Measurements from ENCODE around the gene TTLL13. TPM values are rescaled to one million over a fixed set of nuclear protein-coding genes. Genes with fewer than 3 reads are reported as not detected.

The TTLL13 gene
- total and polyA plus RNA-seq, 2 of the 8 experiments (the other 6 are each of a cell fraction or from before 2014, with no cell fraction given), result 0.03 TPM; not detected in 1

DNA sequence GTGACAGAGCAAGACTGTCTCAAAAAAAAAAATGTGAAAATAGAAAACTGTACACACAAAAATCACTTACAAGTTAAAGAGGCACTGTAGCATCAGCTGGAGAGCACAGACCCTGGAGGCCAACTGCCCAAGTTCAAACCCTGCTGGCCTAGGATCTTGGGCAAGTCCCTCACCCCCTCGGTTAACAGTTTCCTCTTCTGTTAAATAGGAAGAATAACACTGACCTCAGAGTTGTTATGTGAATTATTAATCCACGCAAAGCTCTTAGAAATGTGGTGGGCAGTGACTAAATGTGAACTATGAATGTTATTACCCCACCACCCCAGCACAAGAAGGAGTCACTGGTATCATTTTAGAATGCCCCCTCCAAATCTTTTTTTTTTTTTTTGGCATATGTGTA lies 26.8 kb upstream of the TTLL13 start:
- H2BK120ac ChIP-seq (replicated peaks; ENCODE audit: low read depth, low read length), result no peak overlapping the region
- no peak overlapping the region for H3K4ac ChIP-seq (replicated peaks; ENCODE audit: insufficient read length, low read depth, low read length)
- no peak for DNase-seq (ENCODE audit: low read depth in 1 of 2, low spot score in 2 of 2)
- H4K5ac ChIP-seq (ENCODE audit: insufficient read length, low read depth, low read length), result no peak overlapping the region
- 92% methylated on average over 2 of the region's 2 CpGs; no CpG with 5 or more reads in 1 of the 2 experiments for WGBS, 2 experiments (ENCODE audit: extremely low coverage in 1 of 2, insufficient coverage in 1 of 2, insufficient read length in 1 of 2, insufficient replicate concordance in 2 of 2, low coverage in 1 of 2, low lambda C conversion rate in 2 of 2, missing lambda C conversion rate in 1 of 2)
- no peaks in the 10 kb centered on the region for H3K9me3 ChIP-seq (ENCODE audit: insufficient read depth in 2 of 2, low read depth in 1 of 2, low read length in 1 of 2)
- H3K56ac ChIP-seq (replicated peaks; ENCODE audit: insufficient read length, low read depth, low read length), result no peak overlapping the region
- no peaks in the 10 kb centered on the region for H3K79me1 ChIP-seq (ENCODE audit: low read depth, low read length)
- no peak overlapping the region for H3K4me2 ChIP-seq (ENCODE audit: insufficient read depth in 1 of 2, low read depth in 2 of 2, low read length in 2 of 2)
- no peaks in the 10 kb centered on the region for H3K23me2 ChIP-seq (ENCODE audit: low read depth, low read length)
- no peaks in the 10 kb centered on the region for H3K79me2 ChIP-seq (ENCODE audit: control insufficient read depth in 1 of 2, insufficient read depth in 2 of 2, low read length in 2 of 2)
- no peak overlapping the region for H2BK12ac ChIP-seq (ENCODE audit: low read depth, low read length)
- H4K91ac ChIP-seq (replicated peaks; ENCODE audit: insufficient read length, low read length), result no peak overlapping the region
- POLR2A ChIA-PET (ENCODE audit: partially characterized antibody), result no interaction called here
- H2BK20ac ChIP-seq (ENCODE audit: low read length), result no peak overlapping the region
- no peak for FAIRE-seq
- no peak overlapping the region for H3K9ac ChIP-seq (replicated peaks in 1 of 4; ENCODE audit: extremely low read depth in 1 of 4, low read depth in 3 of 4, low read length in 3 of 4)
- peaks cover 2 to 3% of the 10 kb centered on the region in 2 experiments for H4K20me1 ChIP-seq (replicated peaks in 1 of 2; ENCODE audit: control insufficient read depth in 1 of 2, insufficient read depth in 2 of 2, low read length in 2 of 2)
- peaks cover 0 to 2% (median under 1%) of the 10 kb centered on the region in 4 experiments; a peak in 2 of 7 replicates for H3K4me1 ChIP-seq (replicated peaks in 1 of 4; ENCODE audit: control insufficient read depth in 3 of 4, insufficient read depth in 4 of 4, low read length in 3 of 4)
- H2AFZ ChIP-seq (ENCODE audit: low read length), result no peak overlapping the region
- no peak overlapping the region for H3K4me3 ChIP-seq (ENCODE audit: extremely low read depth in 1 of 4, insufficient read depth in 2 of 4, low read depth in 3 of 4, low read length in 4 of 4)
- H4K8ac ChIP-seq (ENCODE audit: extremely low read depth, insufficient read depth, low read length), result no peak overlapping the region
- no peaks in the 10 kb centered on the region for H3K27me3 ChIP-seq (replicated peaks in 1 of 4; ENCODE audit: control insufficient read depth in 3 of 4, extremely low read depth in 1 of 4, insufficient read depth in 3 of 4, low read length in 3 of 4)
- H3K18ac ChIP-seq (ENCODE audit: extremely low read depth, low read length), result no peak overlapping the region
- H3K23ac ChIP-seq (ENCODE audit: insufficient read length), result no peak overlapping the region
- H2BK15ac ChIP-seq (ENCODE audit: low read length), result no peak overlapping the region
- H2AK5ac ChIP-seq (ENCODE audit: low read depth, low read length), result no peak overlapping the region
- H3K36me3 ChIP-seq (ENCODE audit: control insufficient read depth in 2 of 4, insufficient read depth in 4 of 4, low read length in 3 of 4), result peaks cover 13 to 35% (median 28%) of the 10 kb centered on the region in 4 experiments; a peak in 7 of 8 replicates
- no peak overlapping the region for H3K14ac ChIP-seq (ENCODE audit: insufficient read length)
- H3K27ac ChIP-seq (ENCODE audit: low read depth, low read length), result no peak overlapping the region
- CTCF ChIA-PET (ENCODE audit: partially characterized antibody), result interaction anchor here (0.5 to 12.3 kb wide), 10 partner anchors 10 to 321 kb away, joined by 3 to 182 read pairs (median 13); partner anchors contain the start of genes CIB1, GDPGP1 and SEMA4B
- no peak overlapping the region for H2BK5ac ChIP-seq (ENCODE audit: low read depth, low read length)
- TF ChIP-seq BACH1 (IDR thresholded peaks at IDR 0.05; ENCODE audit: low read length) (no peak), SP1 (IDR thresholded peaks at IDR 0.05; ENCODE audit: low read depth, low read length) (no peak), SIN3A (conservative IDR thresholded peaks at IDR 0.05 in 1 of 2, IDR thresholded peaks at IDR 0.05 in 1 of 2; ENCODE audit: low read depth in 1 of 2, low read length in 2 of 2) (no peak), YY1 (IDR thresholded peaks at IDR 0.05; ENCODE audit: low read depth, low read length) (no peak), FOSL1 (IDR thresholded peaks at IDR 0.05; ENCODE audit: insufficient read depth, low read depth, low read length) (no peak), TCF12 (IDR thresholded peaks at IDR 0.05; ENCODE audit: low read depth, low read length) (no peak), SRF (IDR thresholded peaks at IDR 0.05; ENCODE audit: low read depth, low read length) (no peak), SIRT6 (IDR thresholded peaks at IDR 0.05; ENCODE audit: low read length) (no peak), EGR1 (IDR thresholded peaks at IDR 0.05; ENCODE audit: borderline replicate concordance, low read depth, low read length) (no peak), SP2 (IDR thresholded peaks at IDR 0.05; ENCODE audit: low read length) (no peak), TBP (IDR thresholded peaks at IDR 0.05; ENCODE audit: low read depth, low read length) (no peak), GABPA (IDR thresholded peaks at IDR 0.05; ENCODE audit: borderline replicate concordance, insufficient read depth, low read length) (no peak)
- TF ChIP-seq, protein P1, sequence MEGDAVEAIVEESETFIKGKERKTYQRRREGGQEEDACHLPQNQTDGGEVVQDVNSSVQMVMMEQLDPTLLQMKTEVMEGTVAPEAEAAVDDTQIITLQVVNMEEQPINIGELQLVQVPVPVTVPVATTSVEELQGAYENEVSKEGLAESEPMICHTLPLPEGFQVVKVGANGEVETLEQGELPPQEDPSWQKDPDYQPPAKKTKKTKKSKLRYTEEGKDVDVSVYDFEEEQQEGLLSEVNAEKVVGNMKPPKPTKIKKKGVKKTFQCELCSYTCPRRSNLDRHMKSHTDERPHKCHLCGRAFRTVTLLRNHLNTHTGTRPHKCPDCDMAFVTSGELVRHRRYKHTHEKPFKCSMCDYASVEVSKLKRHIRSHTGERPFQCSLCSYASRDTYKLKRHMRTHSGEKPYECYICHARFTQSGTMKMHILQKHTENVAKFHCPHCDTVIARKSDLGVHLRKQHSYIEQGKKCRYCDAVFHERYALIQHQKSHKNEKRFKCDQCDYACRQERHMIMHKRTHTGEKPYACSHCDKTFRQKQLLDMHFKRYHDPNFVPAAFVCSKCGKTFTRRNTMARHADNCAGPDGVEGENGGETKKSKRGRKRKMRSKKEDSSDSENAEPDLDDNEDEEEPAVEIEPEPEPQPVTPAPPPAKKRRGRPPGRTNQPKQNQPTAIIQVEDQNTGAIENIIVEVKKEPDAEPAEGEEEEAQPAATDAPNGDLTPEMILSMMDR (IDR thresholded peaks at IDR 0.05; ENCODE audit: control extremely low read depth in 1 of 3, insufficient read depth in 1 of 3, low read depth in 1 of 3, low read length in 3 of 3), result no peak
